A549 (cell line): ENCODE data around the gene FAM13A.

ENCODE experiments used
- CTCF ChIP-seq: fragments of >200 bp; sonication (Bioruptor Twin); formaldehyde crosslinking; IDR thresholded peaks from 3 replicates; pipeline ENCODE4 v1.5.1; 2016
- FOSL2 ChIP-seq, 2 experiments: fragments of 450-650 bp in 1 of 2; fragments of >200 bp in 1 of 2; sonication (Bioruptor Twin) in 1 of 2; formaldehyde crosslinking; IDR thresholded peaks; 2 replicates each; pipeline versions ENCODE4 v1.5.0 to v1.6.1; 2016 to 2020; ENCODE audit warnings: mild to moderate bottlenecking in 1 of 2, moderate library complexity in 1 of 2
- JUNB ChIP-seq: fragments of >200 bp; sonication (Bioruptor Twin); formaldehyde crosslinking; IDR thresholded peaks from 2 replicates; pipeline ENCODE4 v1.6.1; 2016
- MAX ChIP-seq: IDR thresholded peaks from 2 replicates; pipeline ENCODE4 v1.6.1; 2012
- NR3C1 ChIP-seq: fragments of >200 bp; sonication (Bioruptor Twin); formaldehyde crosslinking; IDR thresholded peaks from 3 replicates; pipeline ENCODE4 v1.6.1; 2017
- PHF8 ChIP-seq: fragments of 200-600 bp; sonication (generic); IDR thresholded peaks from 2 replicates; pipeline ENCODE4 v1.6.1; 2016; ENCODE audit warnings: low read depth, mild to moderate bottlenecking, antibody characterized with exemption, moderate library complexity, borderline replicate concordance
- POLR2A ChIP-seq: IDR thresholded peaks from 2 replicates; pipeline ENCODE4 v1.6.1; 2012; ENCODE audit warnings: mild to moderate bottlenecking, low read length
- RAD21 ChIP-seq, 2 experiments: fragments of >200 bp in 1 of 2; sonication (Bioruptor Twin) in 1 of 2; formaldehyde crosslinking in 1 of 2; IDR thresholded peaks in 1 of 2; conservative IDR thresholded peaks in 1 of 2; 2 replicates in 1 of 2; 3 replicates in 1 of 2; pipeline ENCODE4 v1.6.1; 2012 to 2018; ENCODE audit warnings: inconsistent platforms in 1 of 2
- REST ChIP-seq: fragments of 200-600 bp; sonication (generic); IDR thresholded peaks from 2 replicates; pipeline ENCODE4 v1.6.1; 2016; ENCODE audit warnings: antibody characterized with exemption, mild to moderate bottlenecking, moderate library complexity
- SREBF2 ChIP-seq: fragments of 450-650 bp; IDR thresholded peaks from 2 replicates; pipeline ENCODE4 v1.6.1; 2014; ENCODE audit warnings: mild to moderate bottlenecking, moderate library complexity

GRCh38 chr4:89099471-89099870 is 42.5 kb upstream of the FAM13A start:
- no peak for TF ChIP-seq NR3C1
- no peak for TF ChIP-seq CTCF
- TF ChIP-seq SREBF2, result no peak
- no peak for TF ChIP-seq POLR2A
- TF ChIP-seq RAD21 (conservative IDR thresholded peaks at IDR 0.05 in 1 of 2, IDR thresholded peaks at IDR 0.05 in 1 of 2), result no peak
- no peak for TF ChIP-seq REST
- no peak for TF ChIP-seq JUNB
- no peak for TF ChIP-seq FOSL2 (IDR thresholded peaks at IDR 0.05)
- TF ChIP-seq FOSL2 (CRISPR knock-in tag; IDR thresholded peaks at IDR 0.05), result no peak
- TF ChIP-seq MAX, result no peak
- TF ChIP-seq PHF8, result no peak
